Measurements from ENCODE around the gene VOPP1.

The VOPP1 gene

DNA sequence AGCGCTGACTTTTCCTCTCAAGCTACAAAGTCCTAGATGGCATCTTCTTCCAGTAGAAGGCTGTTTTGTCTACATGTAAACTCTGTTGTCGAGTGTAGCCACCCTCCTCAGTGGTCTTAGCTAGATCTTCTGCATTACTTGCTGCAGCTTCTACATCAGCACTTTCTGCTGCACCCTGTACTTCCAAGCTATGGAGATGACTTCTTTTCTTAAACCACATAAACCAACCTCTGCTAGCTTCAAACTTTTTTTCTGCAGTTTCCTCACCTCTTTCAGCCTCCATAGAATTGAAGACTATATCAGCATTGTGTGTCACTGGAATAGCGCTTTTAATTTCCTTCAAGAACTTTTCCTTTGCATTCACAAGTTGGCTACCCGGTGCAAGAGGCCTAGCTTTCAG lies 119.3 kb downstream of the VOPP1 start:
- DNase-seq (ENCODE audit: low read depth), result no peak
- TF ChIP-seq, protein P1, sequence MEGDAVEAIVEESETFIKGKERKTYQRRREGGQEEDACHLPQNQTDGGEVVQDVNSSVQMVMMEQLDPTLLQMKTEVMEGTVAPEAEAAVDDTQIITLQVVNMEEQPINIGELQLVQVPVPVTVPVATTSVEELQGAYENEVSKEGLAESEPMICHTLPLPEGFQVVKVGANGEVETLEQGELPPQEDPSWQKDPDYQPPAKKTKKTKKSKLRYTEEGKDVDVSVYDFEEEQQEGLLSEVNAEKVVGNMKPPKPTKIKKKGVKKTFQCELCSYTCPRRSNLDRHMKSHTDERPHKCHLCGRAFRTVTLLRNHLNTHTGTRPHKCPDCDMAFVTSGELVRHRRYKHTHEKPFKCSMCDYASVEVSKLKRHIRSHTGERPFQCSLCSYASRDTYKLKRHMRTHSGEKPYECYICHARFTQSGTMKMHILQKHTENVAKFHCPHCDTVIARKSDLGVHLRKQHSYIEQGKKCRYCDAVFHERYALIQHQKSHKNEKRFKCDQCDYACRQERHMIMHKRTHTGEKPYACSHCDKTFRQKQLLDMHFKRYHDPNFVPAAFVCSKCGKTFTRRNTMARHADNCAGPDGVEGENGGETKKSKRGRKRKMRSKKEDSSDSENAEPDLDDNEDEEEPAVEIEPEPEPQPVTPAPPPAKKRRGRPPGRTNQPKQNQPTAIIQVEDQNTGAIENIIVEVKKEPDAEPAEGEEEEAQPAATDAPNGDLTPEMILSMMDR (IDR thresholded peaks at IDR 0.05; ENCODE audit: low read depth, low read length, missing control alignments), result no peak
- in situ Hi-C loops (cut with HindIII; ENCODE audit: low sequenced_read_pairs), result no loop called here
- no peak overlapping the region for H3K4me3 ChIP-seq (ENCODE audit: low read depth, low read length)

DNA sequence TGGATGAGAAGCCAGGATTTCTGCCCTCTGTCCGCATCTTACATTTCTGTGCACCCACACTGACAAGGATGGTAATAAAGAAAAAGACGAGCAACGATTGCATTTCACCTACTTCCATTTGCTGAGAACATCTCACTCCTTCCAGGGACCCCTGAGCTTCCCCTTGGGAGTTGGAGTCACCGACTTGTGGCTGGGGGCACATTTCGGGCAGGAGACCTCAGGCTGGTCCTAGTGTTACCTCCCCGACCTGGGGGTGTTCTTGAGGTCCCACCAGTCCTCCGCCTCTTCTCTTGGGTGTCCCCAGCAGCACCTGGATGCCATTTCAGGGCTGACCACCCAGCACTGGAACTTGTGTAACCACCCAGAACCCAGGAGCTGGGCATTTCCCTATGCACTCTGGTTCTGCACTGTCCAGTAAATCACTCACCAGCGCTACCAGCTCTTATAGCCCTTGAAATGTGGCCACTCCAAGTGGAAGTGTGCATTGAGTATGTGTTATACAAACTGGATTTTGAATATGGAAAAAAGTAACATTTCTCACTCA lies 122.2 kb downstream of the VOPP1 start:
- no peak for DNase-seq (ENCODE audit: low read depth)
- TF ChIP-seq, protein P1 (IDR thresholded peaks at IDR 0.05; ENCODE audit: low read depth, low read length, missing control alignments), result no peak
- in situ Hi-C loops (cut with HindIII; ENCODE audit: low sequenced_read_pairs), result no loop called here

DNA sequence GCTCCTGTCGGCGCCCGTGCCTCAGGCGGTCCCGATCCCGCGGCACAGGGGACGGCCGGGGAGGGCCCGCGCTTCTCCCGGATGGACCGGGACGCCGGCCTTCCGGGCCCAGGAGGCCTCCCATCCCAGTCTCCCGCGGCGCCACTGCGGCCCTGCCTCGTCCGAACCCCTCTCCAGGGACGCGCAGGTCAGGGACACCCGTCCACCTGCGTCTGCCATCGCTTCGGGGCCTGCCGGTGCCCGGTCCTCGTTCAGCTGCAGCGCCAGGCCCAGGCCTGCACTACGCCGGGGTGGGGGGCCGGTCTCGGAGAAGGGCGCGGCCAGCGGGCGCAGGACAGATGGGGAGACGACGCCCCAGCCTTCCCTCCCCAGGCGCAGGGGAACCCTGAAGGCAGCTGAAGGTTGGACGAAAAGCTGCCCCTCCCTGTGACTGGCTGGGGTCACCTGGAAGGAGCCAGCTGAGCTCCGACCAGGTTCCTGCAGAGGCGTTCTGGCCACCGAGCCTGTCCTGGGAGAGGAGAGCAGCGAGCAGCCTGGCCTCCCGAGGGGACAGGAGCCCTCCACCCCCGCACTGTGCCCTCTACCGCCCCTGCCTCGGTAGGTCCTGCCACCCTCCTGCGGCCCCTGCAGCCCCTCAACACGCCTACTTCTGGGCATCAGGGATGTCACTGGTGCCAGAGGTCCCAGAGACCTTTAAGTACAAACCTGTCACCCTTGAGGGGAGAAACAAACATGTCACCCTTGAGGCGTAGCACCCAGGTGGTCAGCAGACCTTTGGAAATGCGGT lies 122.9 kb downstream of the VOPP1 start:
- DNase-seq (ENCODE audit: low read depth), result no peak
- TF ChIP-seq, protein P1 (IDR thresholded peaks at IDR 0.05; ENCODE audit: low read depth, low read length, missing control alignments), result no peak
- H3K4me3 ChIP-seq (ENCODE audit: low read depth, low read length), result no peak overlapping the region
- in situ Hi-C loops (cut with HindIII; ENCODE audit: low sequenced_read_pairs), result no loop called here

More for the DNA sequence above, 122.2 kb downstream of the VOPP1 start:
- H3K4me3 ChIP-seq (ENCODE audit: low read depth, low read length), result no peak overlapping the region

DNA sequence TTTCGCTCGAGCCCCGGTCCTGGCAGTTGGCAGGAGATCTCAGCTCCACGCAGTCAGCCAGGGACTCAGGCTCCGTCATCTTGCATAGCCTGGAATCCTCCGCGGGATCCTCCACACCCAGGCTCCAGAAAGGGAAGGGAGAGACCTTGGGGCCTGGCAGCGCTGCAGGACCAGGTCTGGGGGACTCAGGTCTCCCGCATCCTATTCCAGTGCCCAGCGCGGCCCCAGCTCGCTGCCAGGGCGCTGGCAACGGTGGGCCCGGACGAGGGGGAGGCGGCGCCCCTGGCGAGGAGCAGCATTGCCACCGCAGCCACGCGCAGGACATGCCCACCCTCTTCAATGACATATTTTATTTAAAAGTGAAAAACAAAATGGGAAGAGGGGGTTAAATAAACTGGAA lies 123.8 kb downstream of the VOPP1 start:
- in situ Hi-C loops (cut with HindIII; ENCODE audit: low sequenced_read_pairs), result no loop called here
- DNase-seq (ENCODE audit: low read depth), result no peak
- no peak overlapping the region for H3K4me3 ChIP-seq (ENCODE audit: low read depth, low read length)
- TF ChIP-seq, protein P1 (IDR thresholded peaks at IDR 0.05; ENCODE audit: low read depth, low read length, missing control alignments), result no peak

DNA sequence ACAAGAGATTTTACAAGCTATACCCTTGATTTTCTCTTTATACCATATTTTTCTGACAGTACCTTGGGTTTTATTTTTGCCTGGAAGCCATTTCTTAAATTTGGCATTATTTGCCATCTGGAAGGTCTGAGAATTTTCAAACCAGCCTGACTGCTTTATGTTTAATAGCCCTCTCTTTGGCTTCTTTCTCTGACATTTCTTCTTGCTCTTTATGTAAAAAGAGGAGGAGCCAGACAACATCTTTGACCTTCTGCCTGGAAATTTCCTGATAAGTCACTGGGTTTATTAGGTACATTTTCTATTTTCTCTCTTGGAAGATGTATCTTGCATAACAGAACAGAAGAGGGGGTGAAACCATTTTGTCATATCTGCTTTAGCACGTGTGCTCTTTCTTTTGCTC lies 127.5 kb downstream of the VOPP1 start:
- TF ChIP-seq, protein P1 (IDR thresholded peaks at IDR 0.05; ENCODE audit: low read depth, low read length, missing control alignments), result no peak
- no peak for DNase-seq (ENCODE audit: low read depth)
- in situ Hi-C loops (cut with HindIII; ENCODE audit: low sequenced_read_pairs), result no loop called here
- no peak overlapping the region for H3K4me3 ChIP-seq (ENCODE audit: low read depth, low read length)

DNA sequence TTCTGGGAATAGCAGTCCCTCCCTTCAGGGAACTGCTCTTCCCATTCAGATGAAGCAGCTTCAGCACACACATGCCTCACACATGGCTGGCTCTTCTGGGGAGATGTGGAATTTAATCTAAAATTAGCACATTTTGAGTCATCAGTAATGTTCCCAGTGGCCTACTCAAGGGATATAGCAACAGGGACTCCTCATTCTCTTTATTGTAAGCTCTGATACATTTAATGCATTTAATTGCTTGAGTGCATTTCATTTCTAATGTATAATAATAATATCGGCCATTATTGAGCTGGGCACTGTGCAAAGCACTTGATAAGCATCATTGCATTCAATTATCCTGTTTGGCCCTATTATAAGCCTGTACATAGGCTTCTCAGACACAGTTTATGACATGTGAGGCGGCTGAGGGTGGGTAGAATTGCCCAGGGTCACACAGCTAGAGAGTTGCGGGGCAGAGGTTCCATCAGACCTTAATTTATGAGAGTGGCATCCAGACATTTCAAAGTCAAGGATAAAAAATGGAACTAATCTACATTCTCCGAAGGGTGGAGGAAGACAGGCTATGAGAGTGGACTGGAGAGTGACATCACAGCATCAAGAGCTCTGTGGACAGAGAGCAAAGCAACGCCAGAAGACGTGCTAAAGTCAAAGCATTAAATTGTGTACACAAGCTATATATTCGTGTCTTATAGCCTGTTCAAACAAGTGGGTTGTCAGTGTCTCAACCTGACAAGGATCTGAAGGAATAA lies 130.4 kb downstream of the VOPP1 start:
- H3K4me3 ChIP-seq (ENCODE audit: low read depth, low read length), result no peak overlapping the region
- in situ Hi-C loops (cut with HindIII; ENCODE audit: low sequenced_read_pairs), result no loop called here
- peak; percentile 29 for DNase-seq (ENCODE audit: low read depth)
- TF ChIP-seq, protein P1 (IDR thresholded peaks at IDR 0.05; ENCODE audit: low read depth, low read length, missing control alignments), result no peak
